H9 (cell line): Measurements from ENCODE around the gene PRRC2B. TPM values are rescaled to one million over a fixed set of nuclear protein-coding genes. Genes with fewer than 3 reads are reported as not detected.

ENCODE experiments used
- DNase-seq: peaks from one replicate; pipeline ENCODE4 v3.0.0-alpha.2; 2017
- H2AFZ ChIP-seq: one replicate; pipeline ENCODE4 v1.6.1; 2013; ENCODE audit warnings: mild to moderate bottlenecking, low read length, control low read depth, moderate library complexity
- H2AK5ac ChIP-seq: 2 replicates; pipeline ENCODE4 v1.6.1; 2013; ENCODE audit warnings: low read length, control low read depth, mixed read lengths; ENCODE audit not compliant: insufficient read length
- H2BK120ac ChIP-seq: one replicate; pipeline ENCODE4 v1.6.1; 2013; ENCODE audit warnings: low read depth, mild to moderate bottlenecking, low read length, control low read depth, inconsistent platforms; ENCODE audit not compliant: poor library complexity, severe bottlenecking
- H2BK12ac ChIP-seq: 2 replicates; pipeline ENCODE4 v1.6.1; 2013; ENCODE audit warnings: low read length, control low read depth, mixed read lengths, low read depth; ENCODE audit not compliant: insufficient read length
- H2BK15ac ChIP-seq: 2 replicates; pipeline ENCODE4 v1.6.1; 2013; ENCODE audit warnings: low read depth, low read length, control low read depth
- H2BK20ac ChIP-seq: one replicate; pipeline ENCODE4 v1.6.1; 2013; ENCODE audit warnings: low read depth, mild to moderate bottlenecking, low read length, control low read depth, inconsistent platforms; ENCODE audit not compliant: poor library complexity, severe bottlenecking
- H2BK5ac ChIP-seq: 2 replicates; pipeline ENCODE4 v1.6.1; 2013; ENCODE audit warnings: low read length, control low read depth, mixed read lengths; ENCODE audit not compliant: insufficient read length
- H3K14ac ChIP-seq: 2 replicates; pipeline ENCODE4 v1.6.1; 2013; ENCODE audit warnings: low read length, control low read depth; ENCODE audit not compliant: insufficient read depth
- H3K18ac ChIP-seq: 2 replicates; pipeline ENCODE4 v1.6.1; 2013; ENCODE audit warnings: low read depth, mild to moderate bottlenecking, mixed read lengths, low read length, control low read depth; ENCODE audit not compliant: insufficient read length
- H3K23ac ChIP-seq: 2 replicates; pipeline ENCODE4 v1.6.1; 2013; ENCODE audit warnings: low read length, control low read depth, mixed read lengths, low read depth; ENCODE audit not compliant: insufficient read length
- H3K23me2 ChIP-seq: 2 replicates; pipeline ENCODE4 v1.6.1; 2013; ENCODE audit warnings: low read depth, mild to moderate bottlenecking, mixed read lengths, low read length, control low read depth; ENCODE audit not compliant: insufficient read length, poor library complexity, severe bottlenecking
- H3K27ac ChIP-seq: 2 replicates; pipeline ENCODE4 v1.5.1; 2013; ENCODE audit warnings: low read length, control low read depth, mixed read lengths, low read depth; ENCODE audit not compliant: insufficient read length
- H3K27me3 ChIP-seq: 2 replicates; pipeline ENCODE4 v1.6.1; 2013; ENCODE audit warnings: low read length, control low read depth, inconsistent platforms; ENCODE audit not compliant: insufficient read depth
- H3K4ac ChIP-seq: 2 replicates; pipeline ENCODE4 v1.6.1; 2013; ENCODE audit warnings: low read depth, mild to moderate bottlenecking, control low read depth, inconsistent platforms, low read length, moderate library complexity
- H3K4me1 ChIP-seq: 2 replicates; pipeline ENCODE4 v1.6.1; 2013; ENCODE audit warnings: low read length, control low read depth, inconsistent platforms; ENCODE audit not compliant: insufficient read depth
- H3K4me2 ChIP-seq: 2 replicates; pipeline ENCODE4 v1.6.1; 2013; ENCODE audit warnings: low read length, control low read depth, mixed read lengths; ENCODE audit not compliant: insufficient read length, insufficient read depth
- H3K56ac ChIP-seq: 2 replicates; pipeline ENCODE4 v1.6.1; 2013; ENCODE audit warnings: low read depth, mild to moderate bottlenecking, mixed read lengths, low read length, control low read depth; ENCODE audit not compliant: insufficient read length
- H3K79me1 ChIP-seq: 2 replicates; pipeline ENCODE4 v1.6.1; 2013; ENCODE audit warnings: low read depth, mild to moderate bottlenecking, moderate library complexity, low read length, control low read depth, inconsistent platforms; ENCODE audit not compliant: insufficient read depth, poor library complexity, severe bottlenecking
- H3K79me2 ChIP-seq: 2 replicates; pipeline ENCODE4 v1.6.1; 2013; ENCODE audit warnings: low read length, control low read depth, inconsistent platforms; ENCODE audit not compliant: insufficient read depth
- H3K9ac ChIP-seq: 2 replicates; pipeline ENCODE4 v1.6.1; 2013; ENCODE audit warnings: low read length, control low read depth, mixed read lengths; ENCODE audit not compliant: insufficient read length; ENCODE audit errors: extremely low read depth
- H3K9me3 ChIP-seq: one replicate; pipeline ENCODE4 v1.6.1; 2013; ENCODE audit warnings: low read depth, low read length, inconsistent platforms; ENCODE audit not compliant: control insufficient read depth
- H3T11ph ChIP-seq: one replicate; pipeline ENCODE4 v1.6.1; 2013; ENCODE audit warnings: mild to moderate bottlenecking, low read length, control low read depth, inconsistent platforms
- H4K20me1 ChIP-seq: one replicate; pipeline ENCODE4 v1.6.1; 2013; ENCODE audit not compliant: control insufficient read depth, insufficient read length, insufficient read depth
- H4K5ac ChIP-seq: 2 replicates; pipeline ENCODE4 v1.6.1; 2013; ENCODE audit warnings: low read depth, mild to moderate bottlenecking, mixed read lengths, low read length, control low read depth; ENCODE audit not compliant: insufficient read length
- H4K8ac ChIP-seq: replicated peaks from 2 replicates; pipeline ENCODE4 v1.6.1; 2013; ENCODE audit warnings: low read length, control low read depth, mixed read lengths, low read depth; ENCODE audit not compliant: insufficient read length
- H4K91ac ChIP-seq: 2 replicates; pipeline ENCODE4 v1.6.1; 2013; ENCODE audit warnings: low read depth, mild to moderate bottlenecking, moderate library complexity, mixed read lengths, low read length, control low read depth; ENCODE audit not compliant: insufficient read length
- H3K27ac Mint-ChIP-seq, 3 experiments: 2 replicates in 2 of 3; 3 replicates in 1 of 3; pipeline ENCODE4 v1.8.0; 2020 to 2021; ENCODE audit warnings: mixed read lengths in 3 of 3, mild to moderate bottlenecking in 1 of 3, moderate library complexity in 1 of 3
- H3K27me3 Mint-ChIP-seq: 2 replicates; pipeline ENCODE4 v1.8.0; 2021; ENCODE audit warnings: low read depth, mild to moderate bottlenecking, moderate library complexity, mixed read lengths
- H3K36me3 Mint-ChIP-seq, 3 experiments: 2 replicates in 2 of 3; 3 replicates in 1 of 3; pipeline ENCODE4 v1.8.0; 2020 to 2021; ENCODE audit warnings: low read depth in 3 of 3, mixed read lengths in 3 of 3; ENCODE audit not compliant: insufficient read depth in 1 of 3
- H3K4me1 Mint-ChIP-seq, 2 experiments: 2 replicates each; pipeline ENCODE4 v1.8.0; 2020; ENCODE audit warnings: mixed read lengths in 2 of 2
- H3K4me3 Mint-ChIP-seq, 2 experiments: 2 replicates in 1 of 2; 3 replicates in 1 of 2; pipeline ENCODE4 v1.8.0; 2020 to 2021; ENCODE audit warnings: mild to moderate bottlenecking in 2 of 2, mixed read lengths in 2 of 2, moderate library complexity in 1 of 2
- H3K9me3 Mint-ChIP-seq, 2 experiments: 2 replicates in 1 of 2; 3 replicates in 1 of 2; pipeline ENCODE4 v1.8.0; 2020; ENCODE audit warnings: mild to moderate bottlenecking in 2 of 2, mixed read lengths in 2 of 2, moderate library complexity in 1 of 2
- WGBS: extraction: QIAGEN DNeasy Blood & Tissue Kit; methylation state at CpG from one replicate; pipeline ENCODE4 v1.1.7; 2013; ENCODE audit warnings: missing lambda C conversion rate, low lambda C conversion rate, mixed read lengths; ENCODE audit not compliant: insufficient read length; ENCODE audit errors: extremely low coverage; 5-methylcytosine and 5-hydroxymethylcytosine counted together
- total RNA-seq: library from RNA; stranded (reverse); gene quantifications from 2 replicates; pipeline ENCODE4 v1.2.1, GENCODE V29; 2021
- TF ChIP-seq, protein P1 (sequence below): fragments of 200-600 bp; sonication (generic); conservative IDR thresholded peaks from 3 replicates; pipeline ENCODE4 v1.8.0; 2021; ENCODE audit warnings: antibody characterized with exemption, mild to moderate bottlenecking

PRRC2B gene
- total RNA-seq, 1 experiment from 2014 or later = 251 TPM

DNA sequence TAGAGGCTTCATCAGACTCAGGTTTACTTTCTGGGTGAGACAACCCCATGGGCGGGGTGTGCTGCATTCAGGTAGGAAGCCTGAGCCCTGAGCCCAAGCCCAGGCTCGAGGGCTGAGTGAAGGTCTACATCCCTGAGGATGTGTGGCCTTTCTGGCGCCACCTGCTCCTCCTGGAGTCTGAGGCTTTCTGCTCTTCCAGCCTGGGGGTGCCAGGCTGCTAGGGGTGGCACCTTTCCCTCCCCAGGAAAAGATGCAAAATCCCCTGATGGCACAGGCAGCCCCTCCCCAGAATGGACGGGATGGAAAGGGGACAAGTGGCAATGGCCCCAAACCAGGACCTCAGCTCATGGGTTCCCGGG is 44.4 kb upstream of the PRRC2B start:
- no peak overlapping the region for H3T11ph ChIP-seq
- H3K4ac ChIP-seq = no peak overlapping the region
- H3K9me3 ChIP-seq = no peaks in the 10 kb centered on the region
- H3K4me2 ChIP-seq = peak overlapping the region; percentile 31
- no peaks in the 10 kb centered on the region for H3K27me3 ChIP-seq
- H3K23me2 ChIP-seq = no peaks in the 10 kb centered on the region
- peak overlapping the region in 1 of 3 experiments; percentile 91; a peak in 1 of 7 replicates for H3K27ac Mint-ChIP-seq
- peaks cover 0 to 3% (median 0%) of the 10 kb centered on the region in 3 experiments; a peak in 1 of 7 replicates for H3K36me3 Mint-ChIP-seq
- H3K4me1 ChIP-seq = no peaks in the 10 kb centered on the region
- peaks cover 9% of the 10 kb centered on the region for H3K27me3 Mint-ChIP-seq
- H2BK12ac ChIP-seq = no peak overlapping the region
- TF ChIP-seq, protein P1, sequence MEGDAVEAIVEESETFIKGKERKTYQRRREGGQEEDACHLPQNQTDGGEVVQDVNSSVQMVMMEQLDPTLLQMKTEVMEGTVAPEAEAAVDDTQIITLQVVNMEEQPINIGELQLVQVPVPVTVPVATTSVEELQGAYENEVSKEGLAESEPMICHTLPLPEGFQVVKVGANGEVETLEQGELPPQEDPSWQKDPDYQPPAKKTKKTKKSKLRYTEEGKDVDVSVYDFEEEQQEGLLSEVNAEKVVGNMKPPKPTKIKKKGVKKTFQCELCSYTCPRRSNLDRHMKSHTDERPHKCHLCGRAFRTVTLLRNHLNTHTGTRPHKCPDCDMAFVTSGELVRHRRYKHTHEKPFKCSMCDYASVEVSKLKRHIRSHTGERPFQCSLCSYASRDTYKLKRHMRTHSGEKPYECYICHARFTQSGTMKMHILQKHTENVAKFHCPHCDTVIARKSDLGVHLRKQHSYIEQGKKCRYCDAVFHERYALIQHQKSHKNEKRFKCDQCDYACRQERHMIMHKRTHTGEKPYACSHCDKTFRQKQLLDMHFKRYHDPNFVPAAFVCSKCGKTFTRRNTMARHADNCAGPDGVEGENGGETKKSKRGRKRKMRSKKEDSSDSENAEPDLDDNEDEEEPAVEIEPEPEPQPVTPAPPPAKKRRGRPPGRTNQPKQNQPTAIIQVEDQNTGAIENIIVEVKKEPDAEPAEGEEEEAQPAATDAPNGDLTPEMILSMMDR = no peak
- H3K9me3 Mint-ChIP-seq = no peaks in the 10 kb centered on the region; a peak in 2 of 5 replicates
- no peaks in the 10 kb centered on the region for H3K79me2 ChIP-seq
- no peak overlapping the region for H3K18ac ChIP-seq
- no peak for DNase-seq
- no peak overlapping the region for H3K23ac ChIP-seq
- H3K9ac ChIP-seq = no peak overlapping the region
- H2BK5ac ChIP-seq = no peak overlapping the region
- H2BK15ac ChIP-seq = no peak overlapping the region
- WGBS = no CpG with 5 or more reads among the region's 5 CpGs
- H4K20me1 ChIP-seq = peaks cover 3% of the 10 kb centered on the region
- H4K5ac ChIP-seq = no peak overlapping the region
- no peak overlapping the region for H2BK20ac ChIP-seq
- H3K4me1 Mint-ChIP-seq = peaks cover 10 to 15% of the 10 kb centered on the region in 2 experiments
- no peaks in the 10 kb centered on the region for H3K79me1 ChIP-seq
- no peak overlapping the region for H3K27ac ChIP-seq
- no peak overlapping the region for H4K91ac ChIP-seq
- no peak overlapping the region for H2AFZ ChIP-seq
- no peak overlapping the region for H3K56ac ChIP-seq
- peak overlapping the region; percentile 61 to 85 for H3K4me3 Mint-ChIP-seq
- no peak overlapping the region for H2BK120ac ChIP-seq
- no peak overlapping the region; the same call in 1 of the 2 replicates for H3K14ac ChIP-seq
- no peak overlapping the region for H4K8ac ChIP-seq
- H2AK5ac ChIP-seq = no peak overlapping the region
